Measurements from ENCODE around the gene DOCK9.

- TF ChIP-seq, protein P1, sequence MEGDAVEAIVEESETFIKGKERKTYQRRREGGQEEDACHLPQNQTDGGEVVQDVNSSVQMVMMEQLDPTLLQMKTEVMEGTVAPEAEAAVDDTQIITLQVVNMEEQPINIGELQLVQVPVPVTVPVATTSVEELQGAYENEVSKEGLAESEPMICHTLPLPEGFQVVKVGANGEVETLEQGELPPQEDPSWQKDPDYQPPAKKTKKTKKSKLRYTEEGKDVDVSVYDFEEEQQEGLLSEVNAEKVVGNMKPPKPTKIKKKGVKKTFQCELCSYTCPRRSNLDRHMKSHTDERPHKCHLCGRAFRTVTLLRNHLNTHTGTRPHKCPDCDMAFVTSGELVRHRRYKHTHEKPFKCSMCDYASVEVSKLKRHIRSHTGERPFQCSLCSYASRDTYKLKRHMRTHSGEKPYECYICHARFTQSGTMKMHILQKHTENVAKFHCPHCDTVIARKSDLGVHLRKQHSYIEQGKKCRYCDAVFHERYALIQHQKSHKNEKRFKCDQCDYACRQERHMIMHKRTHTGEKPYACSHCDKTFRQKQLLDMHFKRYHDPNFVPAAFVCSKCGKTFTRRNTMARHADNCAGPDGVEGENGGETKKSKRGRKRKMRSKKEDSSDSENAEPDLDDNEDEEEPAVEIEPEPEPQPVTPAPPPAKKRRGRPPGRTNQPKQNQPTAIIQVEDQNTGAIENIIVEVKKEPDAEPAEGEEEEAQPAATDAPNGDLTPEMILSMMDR (IDR thresholded peaks at IDR 0.05), result no peak
- TF ChIP-seq POLR2AphosphoS5 (IDR thresholded peaks at IDR 0.05; ENCODE audit: low read depth, low read length) (no peak), TCF7L2 (IDR thresholded peaks at IDR 0.05; ENCODE audit: low read depth, low read length) (no peak)
- TF ChIP-seq, protein P2, sequence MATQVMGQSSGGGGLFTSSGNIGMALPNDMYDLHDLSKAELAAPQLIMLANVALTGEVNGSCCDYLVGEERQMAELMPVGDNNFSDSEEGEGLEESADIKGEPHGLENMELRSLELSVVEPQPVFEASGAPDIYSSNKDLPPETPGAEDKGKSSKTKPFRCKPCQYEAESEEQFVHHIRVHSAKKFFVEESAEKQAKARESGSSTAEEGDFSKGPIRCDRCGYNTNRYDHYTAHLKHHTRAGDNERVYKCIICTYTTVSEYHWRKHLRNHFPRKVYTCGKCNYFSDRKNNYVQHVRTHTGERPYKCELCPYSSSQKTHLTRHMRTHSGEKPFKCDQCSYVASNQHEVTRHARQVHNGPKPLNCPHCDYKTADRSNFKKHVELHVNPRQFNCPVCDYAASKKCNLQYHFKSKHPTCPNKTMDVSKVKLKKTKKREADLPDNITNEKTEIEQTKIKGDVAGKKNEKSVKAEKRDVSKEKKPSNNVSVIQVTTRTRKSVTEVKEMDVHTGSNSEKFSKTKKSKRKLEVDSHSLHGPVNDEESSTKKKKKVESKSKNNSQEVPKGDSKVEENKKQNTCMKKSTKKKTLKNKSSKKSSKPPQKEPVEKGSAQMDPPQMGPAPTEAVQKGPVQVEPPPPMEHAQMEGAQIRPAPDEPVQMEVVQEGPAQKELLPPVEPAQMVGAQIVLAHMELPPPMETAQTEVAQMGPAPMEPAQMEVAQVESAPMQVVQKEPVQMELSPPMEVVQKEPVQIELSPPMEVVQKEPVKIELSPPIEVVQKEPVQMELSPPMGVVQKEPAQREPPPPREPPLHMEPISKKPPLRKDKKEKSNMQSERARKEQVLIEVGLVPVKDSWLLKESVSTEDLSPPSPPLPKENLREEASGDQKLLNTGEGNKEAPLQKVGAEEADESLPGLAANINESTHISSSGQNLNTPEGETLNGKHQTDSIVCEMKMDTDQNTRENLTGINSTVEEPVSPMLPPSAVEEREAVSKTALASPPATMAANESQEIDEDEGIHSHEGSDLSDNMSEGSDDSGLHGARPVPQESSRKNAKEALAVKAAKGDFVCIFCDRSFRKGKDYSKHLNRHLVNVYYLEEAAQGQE (IDR thresholded peaks at IDR 0.05; ENCODE audit: insufficient read depth in 1 of 2, low read depth in 2 of 2, low read length in 1 of 2), result no peak
Measured at GRCh38 chr13:98986226-98986846, 8.5 kb upstream of the DOCK9 start.

Measured in Panc1 (cell line).